ENCODE data around the gene NAE1. TPM values are rescaled to one million over a fixed set of nuclear protein-coding genes. Genes with fewer than 3 reads are reported as not detected.
A peak's percentile ranks its signal among the peaks of the same experiment; 100 is the strongest.
"Not testable (repeated sequence)": the region's sequence is repeated elsewhere in the genome, so short reads cannot be mapped to it uniquely, and the experiment has no call there.

Gene NAE1
- total and polyA plus RNA-seq, 4 donors = 40.8 to 46.2 (median 42.3) TPM

GRCh38 chr16:66801320-66802105, 29.3 kb downstream of the NAE1 start, which contains the start of gene TERB1:
TERB1 (minus strand) TSS chr16:66801584; CDS start chr16:66796798, 4,786 bp downstream.
- WGBS, 2 donors = 83 to 87% methylated on average over 56 of the region's 56 CpGs
- H3K27ac ChIP-seq (ENCODE audit: low read depth in 1 of 2, low read length in 2 of 2) = no peak within 1 kb of the TSS
- no peaks in the 10 kb centered on the region for H3K9me3 ChIP-seq (ENCODE audit: control insufficient read depth, low read length)
- DNase-seq = no peak
- intact Hi-C loops (cut with DNase I) = no loop called here
- ATAC-seq (ENCODE audit: low FRiP score) = peak; percentile 29
- H3K36me3 ChIP-seq (ENCODE audit: control insufficient read depth in 1 of 2, insufficient read depth in 2 of 2, low read length in 1 of 2) = peaks cover 2 to 3% of the 10 kb centered on the region in 2 donors
- no peaks in the 10 kb centered on the region for H3K27me3 ChIP-seq (ENCODE audit: control insufficient read depth in 1 of 2, insufficient read depth in 2 of 2, low read length in 1 of 2)
- no peaks in the 10 kb centered on the region for H3K4me1 ChIP-seq (ENCODE audit: control insufficient read depth in 1 of 2, insufficient read depth in 2 of 2, low read length in 2 of 2)
- H3K4me3 ChIP-seq (ENCODE audit: low read length in 2 of 2) = no peak within 1 kb of the TSS

GRCh38 chr16:66800856-66801255, 29.9 kb downstream of the NAE1 start:
- ATAC-seq (ENCODE audit: low FRiP score) = peak; percentile 48

GRCh38 chr16:66798161-66798560, 32.6 kb downstream of the NAE1 start:
- WGBS, 2 donors = 6 to 13% methylated on average over 2 of the region's 2 CpGs
- Histone ChIP-seq H3K27ac (ENCODE audit: low read depth in 1 of 2, low read length in 2 of 2) (no peak overlapping the region), H3K9me3 (ENCODE audit: control insufficient read depth, low read length) (no peaks in the 10 kb centered on the region), H3K27me3 (ENCODE audit: control insufficient read depth in 1 of 2, insufficient read depth in 2 of 2, low read length in 1 of 2) (no peaks in the 10 kb centered on the region), H3K36me3 (ENCODE audit: control insufficient read depth in 1 of 2, insufficient read depth in 2 of 2, low read length in 1 of 2) (peaks cover 0 to 2% of the 10 kb centered on the region in 2 donors), H3K4me1 (ENCODE audit: control insufficient read depth in 1 of 2, insufficient read depth in 2 of 2, low read length in 2 of 2) (no peaks in the 10 kb centered on the region), H3K4me3 (ENCODE audit: low read length in 2 of 2) (no peak overlapping the region)
- ATAC-seq (ENCODE audit: low FRiP score) (no peak), DNase-seq (no peak)
- intact Hi-C loops (cut with DNase I) = no loop called here

More at GRCh38 chr16:66800856-66801255, 29.9 kb downstream of the NAE1 start:
- peaks cover 2 to 3% of the 10 kb centered on the region in 2 donors for H3K36me3 ChIP-seq (ENCODE audit: control insufficient read depth in 1 of 2, insufficient read depth in 2 of 2, low read length in 1 of 2)
- H3K27me3 ChIP-seq (ENCODE audit: control insufficient read depth in 1 of 2, insufficient read depth in 2 of 2, low read length in 1 of 2) = no peaks in the 10 kb centered on the region
- DNase-seq = no peak
- H3K4me3 ChIP-seq (ENCODE audit: low read length in 2 of 2) = no peak overlapping the region
- WGBS, 2 donors = 89 to 92% methylated on average over 19 of the region's 19 CpGs
- H3K27ac ChIP-seq (ENCODE audit: low read depth in 1 of 2, low read length in 2 of 2) = no peak overlapping the region
- H3K9me3 ChIP-seq (ENCODE audit: control insufficient read depth, low read length) = no peaks in the 10 kb centered on the region
- no peaks in the 10 kb centered on the region for H3K4me1 ChIP-seq (ENCODE audit: control insufficient read depth in 1 of 2, insufficient read depth in 2 of 2, low read length in 2 of 2)
- intact Hi-C loops (cut with DNase I) = no loop called here

GRCh38 chr16:66793984-66794383, 36.8 kb downstream of the NAE1 start:
- H3K9me3 ChIP-seq (ENCODE audit: control insufficient read depth, low read length); ATAC-seq (ENCODE audit: low FRiP score); H3K4me3 ChIP-seq (ENCODE audit: low read length in 2 of 2); intact Hi-C loops (cut with DNase I); DNase-seq; H3K36me3 ChIP-seq (ENCODE audit: control insufficient read depth in 1 of 2, insufficient read depth in 2 of 2, low read length in 1 of 2); H3K27me3 ChIP-seq (ENCODE audit: control insufficient read depth in 1 of 2, insufficient read depth in 2 of 2, low read length in 1 of 2); H3K27ac ChIP-seq (ENCODE audit: low read depth in 1 of 2, low read length in 2 of 2); H3K4me1 ChIP-seq (ENCODE audit: control insufficient read depth in 1 of 2, insufficient read depth in 2 of 2, low read length in 2 of 2): not testable (repeated sequence)
- 89 to 90% methylated on average over 6 of the region's 6 CpGs for WGBS, 2 donors

GRCh38 chr16:66790130-66790733, 40.5 kb downstream of the NAE1 start:
- ATAC-seq (ENCODE audit: low FRiP score) = no peak
- intact Hi-C loops (cut with DNase I) = no loop called here

GRCh38 chr16:66787427-66787826, 43.3 kb downstream of the NAE1 start:
- H3K27me3 ChIP-seq (ENCODE audit: control insufficient read depth in 1 of 2, insufficient read depth in 2 of 2, low read length in 1 of 2) = peaks cover 0 to 2% of the 10 kb centered on the region in 2 donors
- no peaks in the 10 kb centered on the region for H3K9me3 ChIP-seq (ENCODE audit: control insufficient read depth, low read length)
- ATAC-seq (ENCODE audit: low FRiP score) = no peak
- no peaks in the 10 kb centered on the region for H3K4me1 ChIP-seq (ENCODE audit: control insufficient read depth in 1 of 2, insufficient read depth in 2 of 2, low read length in 2 of 2)
- H3K27ac ChIP-seq (ENCODE audit: low read depth in 1 of 2, low read length in 2 of 2) = no peak overlapping the region
- WGBS, 2 donors = 70 to 99% methylated on average over 2 of the region's 2 CpGs
- no peaks in the 10 kb centered on the region for H3K36me3 ChIP-seq (ENCODE audit: control insufficient read depth in 1 of 2, insufficient read depth in 2 of 2, low read length in 1 of 2)
- no peak for DNase-seq
- no peak overlapping the region for H3K4me3 ChIP-seq (ENCODE audit: low read length in 2 of 2)
- intact Hi-C loops (cut with DNase I) = no loop called here

More at GRCh38 chr16:66790130-66790733, 40.5 kb downstream of the NAE1 start:
- Histone ChIP-seq H3K27ac (ENCODE audit: low read depth in 1 of 2, low read length in 2 of 2) (no peak overlapping the region), H3K4me1 (ENCODE audit: control insufficient read depth in 1 of 2, insufficient read depth in 2 of 2, low read length in 2 of 2) (no peaks in the 10 kb centered on the region), H3K36me3 (ENCODE audit: control insufficient read depth in 1 of 2, insufficient read depth in 2 of 2, low read length in 1 of 2) (no peaks in the 10 kb centered on the region), H3K9me3 (ENCODE audit: control insufficient read depth, low read length) (no peaks in the 10 kb centered on the region), H3K4me3 (ENCODE audit: low read length in 2 of 2) (no peak overlapping the region), H3K27me3 (ENCODE audit: control insufficient read depth in 1 of 2, insufficient read depth in 2 of 2, low read length in 1 of 2) (peaks cover 0 to 2% of the 10 kb centered on the region in 2 donors)
- WGBS, 2 donors = 62 to 63% methylated on average over 3 of the region's 3 CpGs
- no peak for DNase-seq

GRCh38 chr16:66786551-66786950, 44.2 kb downstream of the NAE1 start:
- peaks cover 0 to 2% of the 10 kb centered on the region in 2 donors for H3K27me3 ChIP-seq (ENCODE audit: control insufficient read depth in 1 of 2, insufficient read depth in 2 of 2, low read length in 1 of 2)
- 89 to 92% methylated on average over 3 of the region's 3 CpGs for WGBS, 2 donors
- no peaks in the 10 kb centered on the region for H3K4me1 ChIP-seq (ENCODE audit: control insufficient read depth in 1 of 2, insufficient read depth in 2 of 2, low read length in 2 of 2)
- H3K36me3 ChIP-seq (ENCODE audit: control insufficient read depth in 1 of 2, insufficient read depth in 2 of 2, low read length in 1 of 2) = no peaks in the 10 kb centered on the region
- H3K27ac ChIP-seq (ENCODE audit: low read depth in 1 of 2, low read length in 2 of 2) = no peak overlapping the region
- intact Hi-C loops (cut with DNase I) = no loop called here
- no peak for ATAC-seq (ENCODE audit: low FRiP score)
- no peaks in the 10 kb centered on the region for H3K9me3 ChIP-seq (ENCODE audit: control insufficient read depth, low read length)
- H3K4me3 ChIP-seq (ENCODE audit: low read length in 2 of 2) = no peak overlapping the region
- DNase-seq = no peak

GRCh38 chr16:66776457-66776856, 54.3 kb downstream of the NAE1 start:
- no peak for ATAC-seq (ENCODE audit: low FRiP score)
- H3K4me3 ChIP-seq (ENCODE audit: low read length in 2 of 2) = no peak overlapping the region
- H3K27ac ChIP-seq (ENCODE audit: low read depth in 1 of 2, low read length in 2 of 2) = no peak overlapping the region
- no peak for DNase-seq
- H3K4me1 ChIP-seq (ENCODE audit: control insufficient read depth in 1 of 2, insufficient read depth in 2 of 2, low read length in 2 of 2) = no peaks in the 10 kb centered on the region
- no peaks in the 10 kb centered on the region for H3K27me3 ChIP-seq (ENCODE audit: control insufficient read depth in 1 of 2, insufficient read depth in 2 of 2, low read length in 1 of 2)
- intact Hi-C loops (cut with DNase I) = no loop called here
- H3K9me3 ChIP-seq (ENCODE audit: control insufficient read depth, low read length) = no peaks in the 10 kb centered on the region
- H3K36me3 ChIP-seq (ENCODE audit: control insufficient read depth in 1 of 2, insufficient read depth in 2 of 2, low read length in 1 of 2) = no peaks in the 10 kb centered on the region

GRCh38 chr16:66774981-66775380, 55.8 kb downstream of the NAE1 start:
- Histone ChIP-seq H3K9me3 (ENCODE audit: control insufficient read depth, low read length) (no peaks in the 10 kb centered on the region), H3K4me3 (ENCODE audit: low read length in 2 of 2) (no peak overlapping the region), H3K36me3 (ENCODE audit: control insufficient read depth in 1 of 2, insufficient read depth in 2 of 2, low read length in 1 of 2) (no peaks in the 10 kb centered on the region), H3K4me1 (ENCODE audit: control insufficient read depth in 1 of 2, insufficient read depth in 2 of 2, low read length in 2 of 2) (no peaks in the 10 kb centered on the region), H3K27ac (ENCODE audit: low read depth in 1 of 2, low read length in 2 of 2) (no peak overlapping the region), H3K27me3 (ENCODE audit: control insufficient read depth in 1 of 2, insufficient read depth in 2 of 2, low read length in 1 of 2) (no peaks in the 10 kb centered on the region)
- DNase-seq = no peak
- no peak for ATAC-seq (ENCODE audit: low FRiP score)
- 70 to 77% methylated on average over 2 of the region's 2 CpGs for WGBS, 2 donors
- intact Hi-C loops (cut with DNase I) = no loop called here
